ENCODE data around the gene MEF2B.
"Not testable (repeated sequence)": the region's sequence is repeated elsewhere in the genome, so short reads cannot be mapped to it uniquely, and the experiment has no call there.

Gene MEF2B

GRCh38 chr19:19192910-19193423 is 22.9 kb upstream of the MEF2B start:
- no peak for DNase-seq

- peak; percentile 99 to 100 (median 100) for DNase-seq
Observed at GRCh38 chr19:19192078-19192882, 22.2 kb upstream of the MEF2B start, which contains the start of the genes BORCS8 and RFXANK. Gene BORCS8, minus strand, starts transcription at chr19:19192152. Its CDS starts 35 bp downstream, at chr19:19192117. Gene RFXANK, plus strand, starts transcription at chr19:19192258. Its CDS starts 1,689 bp downstream, at chr19:19193947.

GRCh38 chr19:19191768-19192077 is 21.7 kb upstream of the MEF2B start:
- DNase-seq: no peak

GRCh38 chr19:19186742-19187141 is 16.7 kb upstream of the MEF2B start:
- DNase-seq: no peak

DNA sequence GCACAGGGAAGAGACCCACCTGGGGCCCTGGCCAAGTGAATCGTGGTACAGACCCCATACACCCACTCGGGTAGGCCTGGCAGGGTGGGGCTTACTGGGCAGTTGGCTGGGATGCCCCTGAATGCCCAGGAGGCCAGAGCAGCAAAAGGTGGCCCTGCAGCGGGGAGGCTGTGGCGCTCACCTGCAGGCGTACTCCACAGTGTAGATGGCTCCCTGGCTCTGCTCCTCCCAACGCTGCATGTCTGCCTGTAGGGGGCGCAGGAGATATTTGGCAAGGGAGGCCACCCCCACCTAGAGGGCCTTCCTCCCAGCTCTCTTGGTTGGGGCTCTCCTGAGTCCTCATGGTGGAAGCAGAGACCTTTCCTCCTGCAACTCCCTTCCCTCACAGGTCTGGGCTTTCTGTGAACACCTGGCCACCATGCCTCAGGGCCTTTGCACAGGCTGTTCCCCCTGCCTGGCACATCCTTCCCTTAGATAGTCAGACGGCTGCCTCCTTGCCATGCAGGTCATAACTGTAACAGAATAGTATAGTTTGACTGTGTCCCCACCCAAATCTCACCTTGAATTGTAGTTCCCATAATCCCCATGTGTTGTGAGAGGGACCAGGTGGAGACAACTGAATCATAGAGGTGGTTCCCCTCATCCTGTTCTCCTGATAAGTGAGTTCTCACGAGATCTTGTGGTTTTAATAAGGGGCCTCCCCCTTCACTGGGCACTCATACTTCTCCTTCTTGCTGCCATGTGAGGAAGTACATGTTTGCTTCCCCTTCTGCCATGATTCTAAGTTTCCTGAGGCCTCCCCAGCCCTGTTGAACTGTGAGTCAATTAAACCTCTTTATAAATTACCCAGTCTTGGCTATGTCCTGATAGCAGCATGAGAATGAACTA is 16.0 kb upstream of the MEF2B start:
- DNase-seq: peak; percentile 8 to 65 (median 48)

DNA sequence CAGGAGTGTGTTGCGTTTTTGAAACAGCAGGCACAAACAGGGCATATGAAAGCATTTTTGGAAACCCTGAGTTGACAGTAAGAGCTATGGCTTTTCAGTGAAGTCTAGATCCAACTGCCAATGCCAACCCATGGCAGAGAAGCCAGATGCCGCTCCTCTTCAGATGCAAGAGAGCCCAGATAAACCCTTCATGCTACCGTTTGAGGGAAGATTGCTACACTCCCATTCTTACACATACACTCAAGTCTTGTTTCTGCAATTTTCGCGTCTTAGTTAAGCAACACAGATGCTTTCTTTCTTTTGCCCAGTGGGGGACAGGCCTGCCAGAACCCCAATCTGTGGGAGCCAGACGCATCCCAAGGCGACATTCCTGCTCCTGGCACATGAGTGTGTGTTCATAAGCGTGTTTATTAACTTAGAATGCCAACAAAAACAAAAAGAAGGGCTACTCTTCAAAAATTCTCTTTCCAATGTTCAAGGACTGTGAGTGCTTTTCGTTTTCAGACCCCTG is 11.5 kb upstream of the MEF2B start:
- no peak for DNase-seq

GRCh38 chr19:19179548-19180441 is 9.7 kb upstream of the MEF2B start:
- DNase-seq: no peak

DNA sequence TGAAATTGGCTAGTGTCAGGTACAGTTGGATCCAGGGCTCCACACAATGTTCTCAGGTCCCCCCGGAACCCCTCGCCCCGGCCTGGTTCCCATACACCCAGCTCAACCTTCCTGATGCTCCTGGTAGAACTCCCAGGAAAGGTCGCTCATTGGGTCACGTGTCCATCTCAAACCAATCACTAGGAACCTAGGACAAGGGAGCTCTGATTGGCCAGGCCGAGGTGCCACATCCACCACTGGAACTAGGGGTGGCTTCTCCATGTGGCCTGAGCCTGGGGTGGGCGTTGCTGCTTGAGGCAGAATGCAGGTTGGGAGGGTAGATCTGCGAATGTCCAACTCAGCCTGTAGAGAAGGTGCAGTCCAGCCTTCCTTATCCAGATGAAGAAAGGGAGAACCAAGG is 6.9 kb upstream of the MEF2B start:
- no peak for DNase-seq

GRCh38 chr19:19173243-19173642 is 3.2 kb upstream of the MEF2B start:
- DNase-seq: not testable (repeated sequence)

- peak in 2 of 4 experiments; percentile 14 to 42 for DNase-seq
Observed at GRCh38 chr19:19171821-19172532, 1.9 kb upstream of the MEF2B start.

- no peak for DNase-seq
Observed at GRCh38 chr19:19170873-19171672, 1.0 kb upstream of the MEF2B start.

- DNase-seq: no peak
Observed at GRCh38 chr19:19169236-19170052, 619 bp downstream of the MEF2B start.

- no peak for DNase-seq
Observed at GRCh38 chr19:19167612-19168011, 2.5 kb downstream of the MEF2B start.

DNA sequence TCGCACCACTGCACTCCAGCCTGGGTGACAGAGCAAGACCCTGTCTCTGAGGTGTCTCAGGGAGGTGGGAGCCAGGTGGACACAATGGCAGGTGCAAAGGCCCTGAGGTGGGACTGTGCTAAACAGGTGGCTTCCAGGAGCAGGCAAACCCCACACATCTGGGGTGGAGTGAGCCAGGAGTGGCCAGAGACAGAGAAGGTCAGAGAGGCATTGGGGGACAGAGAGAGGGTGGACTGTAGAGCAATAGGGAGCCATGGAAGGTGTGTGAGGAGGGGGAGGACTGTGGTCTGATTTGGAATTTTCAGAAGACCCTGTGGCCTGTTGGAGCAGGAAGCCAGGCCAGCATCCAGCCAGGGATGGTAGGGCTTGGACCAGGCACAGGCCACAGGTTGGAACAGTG is 4.7 kb downstream of the MEF2B start:
- no peak for DNase-seq

DNA sequence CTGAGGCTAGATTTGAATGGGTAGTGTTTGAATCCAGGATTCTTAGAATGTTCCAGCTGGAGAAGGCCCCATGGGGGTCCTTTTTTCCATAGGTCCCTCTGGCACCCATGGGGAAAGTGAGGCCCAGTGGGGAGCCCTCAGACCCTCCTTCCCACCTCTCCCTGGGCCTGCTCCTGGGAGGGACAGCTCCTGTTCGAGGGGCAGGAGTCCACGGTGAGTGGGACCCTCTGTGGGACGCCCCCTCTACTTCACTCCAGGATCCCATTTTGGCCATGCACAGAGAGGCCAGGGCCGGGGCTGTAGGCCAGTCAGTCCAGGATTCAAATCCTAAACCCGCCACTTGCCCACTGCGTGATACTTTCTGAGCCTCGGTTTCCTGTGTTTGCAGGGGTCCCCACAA is 7.6 kb downstream of the MEF2B start:
- no peak for DNase-seq

- peak in 1 of 4 experiments; percentile 25 for DNase-seq
Observed at GRCh38 chr19:19160461-19161035, 9.5 kb downstream of the MEF2B start.

GRCh38 chr19:19159534-19159933 is 10.5 kb downstream of the MEF2B start:
- DNase-seq: no peak

- DNase-seq: no peak
Observed at GRCh38 chr19:19157808-19158207, 12.3 kb downstream of the MEF2B start.
